HG03139 (cell line): Measurements from ENCODE around the gene RITA1.
A peak's percentile ranks its signal among the peaks of the same experiment; 100 is the strongest.

Experiments used
- ATAC-seq: cut with Tn5 transposase; IDR thresholded peaks from one replicate; pipeline ENCODE4 v1.9.1; 2021; ENCODE audit not compliant: unreplicated experiment

RITA1 gene

GRCh38 chr12:113173081-113173698 lies 12.3 kb upstream of the RITA1 start:
- ATAC-seq: no peak

- ATAC-seq: no peak
Observed at GRCh38 chr12:113174461-113175384, 10.8 kb upstream of the RITA1 start.

DNA sequence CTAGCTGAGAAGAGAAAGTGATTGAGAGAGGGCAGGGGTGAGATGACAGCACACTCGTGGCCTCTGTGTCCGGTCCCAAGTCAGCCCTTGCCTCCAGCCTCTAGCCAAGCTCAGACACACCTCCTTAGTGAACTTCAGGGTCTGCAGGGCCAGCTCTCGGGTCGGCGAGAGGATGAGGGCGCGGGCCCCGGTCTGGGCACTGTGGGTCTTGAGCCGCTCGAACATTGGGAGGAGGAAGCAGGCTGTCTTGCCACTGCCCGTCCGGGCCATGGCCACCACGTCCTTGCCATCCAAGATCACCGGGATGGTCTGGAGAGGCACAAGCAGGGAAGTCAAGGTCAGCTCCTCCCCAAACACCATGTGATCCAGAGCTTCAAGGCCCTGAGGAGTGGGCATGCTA lies 6.5 kb upstream of the RITA1 start:
- no peak for ATAC-seq

DNA sequence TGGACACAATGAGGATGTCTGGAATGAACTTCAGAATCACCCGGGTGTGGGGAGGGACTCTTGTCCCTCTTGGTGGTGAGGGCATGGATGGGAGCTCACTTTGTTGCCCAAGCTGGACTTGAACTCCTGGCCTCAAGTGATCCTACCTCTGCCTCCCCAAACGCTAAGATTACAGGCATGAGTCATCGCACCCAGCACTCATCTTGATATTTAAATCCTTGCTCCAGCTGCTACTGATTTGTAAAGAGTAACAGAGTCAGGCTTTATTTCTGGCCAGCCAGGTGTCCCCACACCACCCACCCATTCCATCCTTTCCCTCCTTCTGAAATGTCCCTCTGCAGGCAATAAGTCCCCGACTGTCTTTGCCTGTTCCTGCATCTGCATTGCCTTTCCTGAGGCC lies 5.2 kb upstream of the RITA1 start:
- ATAC-seq: no peak

GRCh38 chr12:113181975-113182374 lies 3.5 kb upstream of the RITA1 start:
- no peak for ATAC-seq

DNA sequence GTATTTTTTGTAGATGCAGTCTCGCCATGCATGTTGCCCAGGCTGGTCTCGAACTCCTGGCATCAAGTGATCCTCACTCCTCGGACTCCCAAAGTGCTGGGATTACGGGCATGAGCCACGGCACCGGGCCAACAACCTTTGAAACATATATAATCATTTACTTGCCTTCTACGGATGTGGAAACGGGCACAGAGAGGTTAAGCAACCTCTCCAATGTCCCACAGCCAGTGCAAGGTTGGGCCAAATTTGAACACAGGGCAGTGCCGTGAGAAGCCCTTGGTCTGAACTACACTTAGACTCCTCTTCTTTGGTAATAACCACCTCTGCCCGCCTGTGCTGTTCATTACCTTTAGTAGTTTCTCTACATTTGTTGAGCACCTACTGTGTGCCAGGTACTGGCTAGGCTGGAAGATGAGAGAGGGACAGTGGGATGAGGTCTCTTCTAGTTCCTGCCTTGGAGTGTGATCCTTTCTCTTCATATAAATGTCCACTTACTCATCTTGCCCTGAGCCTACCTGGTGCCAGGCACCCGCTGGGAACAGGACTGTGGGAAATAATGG lies 2.4 kb upstream of the RITA1 start:
- no peak for ATAC-seq

DNA sequence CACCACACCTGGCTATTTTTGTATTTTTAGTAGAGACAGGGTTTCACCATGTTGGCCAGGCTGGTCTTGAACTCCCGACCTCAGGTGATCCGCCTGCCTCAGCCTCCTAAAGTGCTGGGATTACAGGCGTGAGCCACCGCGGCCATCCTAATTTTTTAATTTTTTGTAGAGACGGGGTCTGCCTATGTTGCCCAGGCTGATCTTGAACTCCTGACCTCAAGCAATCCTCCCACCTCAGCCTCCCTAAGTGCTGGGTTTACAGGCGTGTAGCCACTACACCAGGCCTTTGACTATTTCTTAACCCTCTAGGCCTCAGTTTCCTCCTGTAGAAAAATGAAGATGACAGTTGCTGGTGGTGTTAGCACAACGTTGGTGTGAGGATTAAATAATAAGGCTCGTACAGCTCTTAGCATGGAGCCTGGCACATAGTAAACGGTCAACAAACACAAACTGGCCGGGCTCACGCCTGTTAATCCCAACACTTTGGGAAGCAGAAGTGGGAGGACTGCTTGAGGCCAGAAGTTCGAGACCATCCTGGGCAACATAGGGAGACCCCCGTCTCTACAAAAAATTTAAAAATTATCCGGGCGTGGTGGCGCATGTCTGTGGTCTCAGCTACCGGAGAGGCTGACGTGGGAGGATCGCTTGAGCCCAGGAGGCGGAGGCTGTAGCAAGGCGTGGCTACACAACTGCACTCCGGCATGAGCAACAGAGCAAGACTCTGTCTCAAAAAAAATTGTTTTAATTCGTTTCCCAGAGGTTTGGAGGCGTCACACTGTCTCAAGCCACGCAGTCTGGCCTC lies 1.2 kb upstream of the RITA1 start:
- peak; percentile 29 for ATAC-seq

DNA sequence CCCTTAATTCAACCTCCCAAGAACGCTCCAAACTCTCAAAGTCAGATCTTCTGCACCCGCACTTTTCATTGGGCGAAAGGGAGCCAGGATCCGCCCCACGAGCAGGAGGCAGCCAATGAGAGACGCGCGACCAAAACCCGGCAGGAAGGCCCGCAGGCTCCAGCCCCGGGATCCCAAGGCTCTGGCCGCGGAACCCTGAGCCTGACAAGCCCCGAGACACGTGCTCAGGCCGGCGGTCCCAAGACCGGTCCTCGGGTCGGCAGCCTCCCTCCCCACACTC lies 681 bp upstream of the RITA1 start:
- ATAC-seq: peak; percentile 76

- ATAC-seq: no peak
Observed at GRCh38 chr12:113186033-113186365, 478 bp downstream of the RITA1 start.

DNA sequence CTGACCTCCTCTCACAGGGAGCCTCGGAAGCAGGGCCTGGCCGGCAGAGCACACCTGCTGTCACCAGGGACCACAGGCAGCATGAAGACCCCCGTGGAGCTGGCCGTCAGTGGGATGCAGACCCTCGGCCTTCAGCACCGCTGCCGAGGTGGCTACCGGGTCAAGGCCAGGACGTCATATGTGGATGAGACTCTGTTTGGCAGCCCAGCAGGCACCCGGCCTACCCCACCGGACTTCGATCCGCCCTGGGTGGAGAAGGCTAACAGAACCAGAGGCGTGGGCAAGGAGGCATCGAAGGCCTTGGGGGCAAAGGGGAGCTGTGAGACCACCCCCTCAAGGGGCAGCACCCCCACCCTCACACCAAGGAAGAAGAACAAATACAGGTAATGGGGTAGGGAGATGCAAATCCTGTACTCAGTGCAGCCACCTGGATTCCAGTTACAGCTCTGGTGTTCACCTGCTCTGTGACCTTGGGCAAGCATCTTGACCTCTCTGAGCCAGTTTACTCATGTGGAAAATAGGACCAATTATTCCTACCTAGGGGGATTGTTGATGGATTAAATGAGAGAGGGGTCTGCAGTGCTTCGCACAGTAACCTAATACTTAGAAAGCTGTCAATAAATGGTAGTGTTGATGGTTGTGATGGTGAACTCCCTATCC lies 1.3 kb downstream of the RITA1 start:
- no peak for ATAC-seq

DNA sequence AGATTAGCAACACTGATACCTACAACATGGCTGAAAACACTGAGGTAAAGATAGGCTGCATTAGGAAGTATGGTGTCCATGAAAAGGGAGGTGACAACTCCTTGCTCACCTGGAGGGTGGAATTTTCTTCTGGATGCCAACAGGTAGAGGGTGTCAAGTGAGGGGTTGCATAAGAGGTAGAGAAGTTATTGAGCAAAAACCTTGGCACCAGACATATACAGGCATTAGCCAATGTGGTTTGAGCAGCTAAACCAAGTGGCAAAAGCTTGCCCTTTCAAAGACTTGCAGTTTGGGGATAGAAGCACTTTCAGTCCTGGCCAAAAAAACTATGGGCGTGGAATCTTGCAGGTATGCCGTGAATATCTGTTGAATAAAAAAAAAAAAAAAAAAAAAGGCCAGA lies 3.8 kb downstream of the RITA1 start:
- ATAC-seq: no peak

DNA sequence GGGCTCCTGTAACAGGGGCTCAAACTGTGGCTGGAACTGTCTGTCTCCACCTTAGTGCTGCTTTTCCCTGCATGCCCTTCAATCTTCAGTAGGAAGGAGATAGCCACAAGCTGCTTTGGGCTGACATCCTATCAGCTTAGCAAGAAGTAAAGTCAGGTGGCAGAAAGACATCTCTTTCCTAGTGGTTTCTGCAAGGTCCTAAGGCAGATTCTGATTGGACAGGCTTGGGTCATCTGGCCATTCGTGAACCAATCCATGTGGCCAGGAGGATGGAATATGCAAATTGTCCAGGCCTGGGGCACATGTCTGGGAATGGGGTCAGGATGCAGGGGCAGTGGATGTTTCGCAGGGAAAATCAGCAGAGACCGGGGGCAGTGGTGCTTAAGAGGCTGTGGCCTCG lies 5.2 kb downstream of the RITA1 start:
- ATAC-seq: no peak

DNA sequence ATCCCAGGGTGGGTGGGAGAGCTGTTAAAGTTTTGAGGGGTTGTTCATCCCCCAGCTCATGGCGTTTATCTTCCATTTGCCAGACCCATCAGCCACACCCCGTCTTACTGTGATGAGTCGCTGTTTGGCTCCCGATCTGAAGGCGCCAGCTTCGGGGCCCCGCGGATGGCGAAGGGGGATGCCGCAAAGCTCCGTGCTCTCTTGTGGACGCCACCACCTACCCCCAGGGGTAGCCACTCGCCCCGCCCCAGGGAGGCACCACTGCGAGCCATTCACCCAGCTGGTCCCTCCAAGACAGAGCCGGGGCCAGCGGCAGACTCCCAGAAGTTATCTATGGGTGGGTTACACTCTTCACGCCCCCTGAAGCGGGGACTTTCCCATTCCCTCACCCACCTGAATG lies 5.7 kb downstream of the RITA1 start:
- ATAC-seq: no peak

GRCh38 chr12:113194971-113195391 lies 9.5 kb downstream of the RITA1 start:
- ATAC-seq: no peak

- no peak for ATAC-seq
Observed at GRCh38 chr12:113195598-113195997, 10.1 kb downstream of the RITA1 start.

GRCh38 chr12:113196582-113196981 lies 11.1 kb downstream of the RITA1 start:
- no peak for ATAC-seq

DNA sequence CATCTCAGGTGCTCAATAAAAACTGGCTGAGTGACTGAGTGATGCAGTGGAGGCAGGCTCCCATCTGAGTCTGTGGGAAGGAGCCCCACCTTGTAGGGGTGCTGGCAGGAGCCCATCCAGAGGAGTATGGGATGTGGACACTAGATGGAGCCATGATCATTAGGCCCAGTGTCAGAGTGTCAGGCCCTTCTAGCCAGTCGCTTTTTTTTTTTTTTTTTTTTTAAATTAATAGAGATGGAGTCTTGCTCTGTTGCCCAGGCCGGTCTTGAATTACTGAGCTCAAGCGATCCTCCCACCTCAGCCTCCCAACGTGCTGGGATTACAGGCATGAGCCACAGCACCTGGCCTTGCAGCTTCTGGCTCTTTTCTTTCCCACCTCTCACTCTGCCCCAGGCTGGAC lies 11.5 kb downstream of the RITA1 start:
- ATAC-seq: peak; percentile 71

GRCh38 chr12:113197518-113198077 lies 12.1 kb downstream of the RITA1 start:
- ATAC-seq: no peak

- no peak for ATAC-seq
Observed at GRCh38 chr12:113198296-113198695, 12.8 kb downstream of the RITA1 start.

DNA sequence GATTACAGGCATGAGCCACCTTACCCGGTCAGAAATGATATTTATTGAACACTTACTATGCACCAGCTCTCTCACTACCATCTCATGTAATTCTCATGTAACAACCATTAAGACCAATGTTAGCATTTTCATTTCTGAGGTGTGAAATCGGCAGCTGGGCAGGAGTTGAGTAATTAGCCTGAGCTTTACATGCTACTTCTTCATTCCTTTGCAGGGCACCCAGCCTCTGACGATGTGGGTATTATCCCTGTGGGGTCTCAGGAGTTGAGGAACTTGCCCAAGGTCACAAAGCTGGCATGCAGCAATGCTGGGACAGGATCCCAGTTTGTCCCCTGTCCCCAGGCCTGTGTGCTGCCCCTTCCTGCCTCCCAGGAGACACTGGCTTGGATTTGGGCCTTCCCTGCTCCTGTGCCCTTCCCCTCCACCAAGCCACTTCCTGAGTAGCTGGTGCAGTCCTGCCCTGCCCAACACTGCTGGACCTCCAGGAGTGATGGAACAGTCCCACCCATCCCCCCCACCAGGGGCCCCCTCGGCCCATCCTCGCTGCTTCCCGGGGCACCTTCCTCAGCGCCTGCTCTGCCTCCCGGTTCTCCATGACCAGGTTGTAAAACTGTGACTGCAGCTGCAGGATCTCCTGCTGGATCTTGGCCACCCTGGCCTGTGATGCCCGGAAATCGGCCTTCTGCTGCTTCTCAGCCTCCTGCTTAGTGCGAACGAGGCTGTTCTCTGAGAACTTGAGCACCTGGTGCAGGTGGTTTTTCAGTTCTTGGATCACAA lies 14.7 kb downstream of the RITA1 start:
- ATAC-seq: no peak
